HG03575 (cell line): Measurements from ENCODE around the gene NMS.
"Not testable (repeated sequence)": the region's sequence is repeated elsewhere in the genome, so short reads cannot be mapped to it uniquely, and the experiment has no call there.

Experiments
- ATAC-seq: cut with Tn5 transposase; IDR thresholded peaks from one replicate; pipeline ENCODE4 v1.9.1; 2021; ENCODE audit not compliant: unreplicated experiment, insufficient number of reproducible peaks, low FRiP score; ENCODE audit errors: extremely low read depth

Gene NMS, protein sequence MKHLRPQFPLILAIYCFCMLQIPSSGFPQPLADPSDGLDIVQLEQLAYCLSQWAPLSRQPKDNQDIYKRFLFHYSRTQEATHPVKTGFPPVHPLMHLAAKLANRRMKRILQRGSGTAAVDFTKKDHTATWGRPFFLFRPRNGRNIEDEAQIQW

DNA sequence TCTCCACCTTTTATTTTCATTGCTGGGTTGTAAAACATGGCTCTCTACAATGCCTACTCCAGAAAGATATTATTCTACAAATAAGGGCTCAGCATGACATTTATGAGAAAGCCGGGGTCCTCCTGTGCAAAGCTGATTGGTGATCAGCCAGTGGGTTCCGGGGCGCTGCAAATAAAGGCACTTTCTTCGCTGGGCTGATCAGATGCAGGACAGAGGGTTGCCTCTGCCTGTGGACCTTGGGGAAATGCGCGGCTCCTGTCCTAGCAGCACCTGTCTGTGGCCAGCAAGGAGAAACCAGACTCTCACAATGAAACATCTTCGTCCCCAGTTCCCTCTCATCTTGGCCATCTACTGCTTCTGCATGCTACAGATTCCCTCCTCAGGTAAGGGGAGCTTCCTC is at the start of gene NMS:
Gene NMS, plus strand, starts transcription at position 301 of the 400 bp plus-strand sequence. Its CDS starts 7 bp downstream, at position 308.
- no peak for ATAC-seq

DNA sequence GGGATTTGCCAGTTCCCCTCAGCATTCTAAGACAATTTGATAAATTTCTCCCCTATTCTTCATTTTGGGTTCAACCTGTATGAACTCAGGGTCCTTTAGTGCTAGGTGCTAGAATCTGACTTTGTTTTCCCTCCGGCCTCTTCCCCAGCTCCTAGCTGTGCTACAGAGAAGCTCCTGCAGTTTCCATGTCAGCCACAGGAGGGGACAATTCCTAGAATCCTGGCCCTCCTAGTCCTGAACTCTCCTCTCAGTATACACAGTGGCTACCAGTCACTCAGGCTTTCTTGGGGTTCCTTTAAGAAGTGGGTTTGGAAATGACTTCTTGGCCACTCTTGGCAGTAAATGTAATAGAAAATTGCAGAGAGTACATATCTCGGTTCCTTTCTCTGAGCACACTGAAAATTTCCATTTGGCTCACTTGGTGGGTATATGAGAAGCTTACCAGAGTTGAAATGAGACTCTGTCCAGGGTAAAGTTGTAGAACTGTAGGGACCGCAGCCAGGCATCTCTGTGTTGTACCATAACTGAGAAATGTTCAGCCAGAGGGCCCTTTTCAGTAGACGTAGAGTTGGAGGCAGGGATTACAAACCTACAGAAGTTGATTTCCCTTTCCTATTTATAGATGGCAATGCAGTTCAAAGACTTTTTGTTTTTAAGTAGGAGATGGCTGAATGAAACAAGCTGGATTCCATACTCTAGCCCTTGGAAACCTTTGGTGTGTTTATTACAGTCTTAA is 47.8 kb upstream of the NMS start:
- no peak for ATAC-seq

DNA sequence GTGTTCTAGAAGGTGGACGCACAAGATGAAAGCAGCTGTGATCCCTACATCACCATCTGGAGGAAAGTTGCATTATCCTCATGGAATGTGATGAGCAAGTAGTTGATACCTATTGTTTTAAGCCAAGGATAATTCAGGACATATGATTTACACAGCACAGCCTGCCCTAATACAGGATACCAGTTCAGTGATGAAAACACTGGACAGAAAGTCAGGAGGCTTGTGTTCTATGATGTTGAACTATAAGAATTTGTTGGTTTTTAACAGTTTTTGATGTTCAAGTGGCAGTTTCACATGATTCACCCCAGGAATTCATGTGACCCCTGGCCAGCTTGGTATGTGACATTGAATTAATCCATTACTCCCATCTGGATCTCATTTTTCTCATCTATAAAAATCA is 46.7 kb upstream of the NMS start:
- no peak for ATAC-seq

DNA sequence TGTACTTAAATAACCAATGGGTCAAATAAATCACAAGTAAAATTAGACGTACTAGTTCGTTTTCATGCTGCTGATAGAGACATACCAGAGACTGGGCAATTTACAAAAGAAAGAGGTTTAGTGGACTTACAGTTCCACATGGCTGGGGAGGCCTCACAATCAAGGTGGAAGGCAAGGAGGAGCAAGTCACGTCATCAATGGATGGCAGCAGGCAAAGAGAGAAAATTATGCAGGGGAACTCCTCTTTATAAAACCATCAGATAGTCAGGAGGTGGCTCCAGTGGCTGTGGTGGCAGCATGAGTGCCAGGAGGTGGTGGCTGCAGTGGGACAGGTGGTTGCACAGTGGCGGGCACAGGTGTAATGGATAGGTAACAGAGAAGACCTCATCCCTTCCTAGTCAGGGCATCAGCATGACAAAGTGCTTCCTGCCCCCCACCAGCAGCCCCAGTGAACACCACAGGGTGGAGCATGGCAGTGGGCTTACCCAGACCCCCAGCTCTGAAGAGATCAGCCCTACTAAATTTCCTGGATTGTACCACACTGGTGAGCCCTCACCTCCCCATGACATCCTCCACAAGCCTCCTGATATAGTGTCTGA is 45.9 kb upstream of the NMS start:
- no peak for ATAC-seq

DNA sequence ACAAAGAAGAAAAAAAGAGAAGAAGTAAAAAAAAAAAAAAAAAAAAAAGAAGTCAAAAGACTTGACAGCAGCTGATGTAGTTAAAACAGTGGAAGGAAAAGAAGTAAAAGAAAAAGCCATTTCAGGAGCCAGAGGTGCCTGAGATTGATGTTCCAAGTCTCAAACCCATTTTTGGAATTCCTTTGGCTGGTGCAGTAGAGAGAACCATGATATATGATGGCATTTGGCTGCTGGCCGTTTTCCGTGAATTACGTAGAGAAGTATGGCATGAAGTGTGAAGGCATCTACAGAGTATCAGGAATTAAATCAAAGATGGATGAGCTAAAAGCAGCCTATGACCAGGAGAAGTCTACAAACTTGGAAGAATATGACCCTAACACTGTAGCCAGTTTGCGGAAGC is 45.2 kb upstream of the NMS start:
- no peak for ATAC-seq

DNA sequence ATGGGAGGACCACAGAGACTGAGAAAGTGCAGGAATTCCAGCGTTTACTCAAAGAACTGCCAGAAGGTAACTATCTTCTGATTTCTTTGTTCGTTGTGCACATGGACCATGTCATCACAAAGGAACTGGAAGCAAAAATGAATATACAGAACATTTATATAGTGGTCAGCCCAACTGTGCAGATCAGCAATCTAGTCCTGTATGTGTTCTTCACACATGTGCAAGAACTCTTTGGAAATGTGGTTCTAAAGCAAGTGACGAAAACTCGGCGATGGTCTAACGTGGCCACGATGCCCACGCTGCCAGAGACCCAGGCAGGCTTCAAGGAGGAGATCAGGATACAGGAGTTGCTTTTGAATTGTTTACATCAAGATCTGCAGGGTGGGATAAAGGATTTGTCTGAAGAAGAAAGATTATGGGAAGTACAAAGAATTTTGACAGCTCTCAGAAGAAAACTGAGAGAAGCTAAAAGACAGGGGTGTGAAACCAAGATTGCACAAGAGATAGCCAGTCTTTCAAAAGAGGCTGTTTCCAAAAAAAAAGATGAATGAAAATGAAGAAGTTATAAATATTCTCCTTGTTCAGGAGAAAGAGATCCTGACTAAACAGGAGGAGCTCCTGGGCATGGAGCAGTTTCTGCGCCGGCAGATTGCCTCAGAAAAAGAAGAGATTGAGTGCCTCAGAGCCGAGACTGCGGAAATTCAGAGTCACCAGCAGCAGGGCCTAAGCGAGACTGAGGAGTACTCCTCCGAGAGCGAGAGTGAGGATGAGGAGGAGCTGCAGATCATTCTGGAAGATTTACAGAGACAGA is 44.5 kb upstream of the NMS start:
- ATAC-seq = no peak

DNA sequence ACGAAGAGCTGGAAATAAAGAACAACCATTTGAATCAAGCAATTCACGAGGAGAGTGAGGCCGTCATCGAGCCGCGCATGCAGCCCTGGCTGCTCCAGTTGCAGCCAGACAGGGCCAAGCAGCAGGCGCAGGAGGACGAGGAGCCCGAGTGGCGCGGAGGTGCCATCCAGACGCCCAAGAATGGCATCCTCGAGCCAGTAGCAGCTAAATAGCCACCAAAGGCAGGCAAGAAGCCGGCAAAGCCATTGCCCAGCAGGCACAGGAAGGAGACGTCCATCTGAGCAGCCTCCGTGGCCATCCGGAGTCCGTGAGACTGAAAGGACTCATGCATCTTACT is 43.9 kb upstream of the NMS start:
- no peak for ATAC-seq

DNA sequence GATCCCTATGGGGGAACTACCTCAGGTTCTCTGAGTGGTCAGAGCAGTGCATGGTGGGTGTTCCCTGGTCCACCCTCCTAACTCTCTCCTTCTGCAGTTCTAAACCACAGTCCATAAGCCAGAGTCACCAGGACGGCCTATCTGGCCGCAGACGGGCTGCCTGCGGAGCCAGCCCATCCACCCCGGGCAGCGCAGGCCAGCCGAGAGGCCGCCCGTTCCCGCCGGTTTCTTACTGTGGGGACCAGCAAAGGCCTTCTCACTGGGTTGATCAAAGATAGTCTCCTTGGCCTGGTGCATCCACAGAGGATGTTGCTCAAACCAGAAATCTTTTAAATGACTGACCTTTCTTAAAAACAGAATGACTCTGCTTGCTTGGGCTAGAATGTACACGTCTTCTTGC is 43.2 kb upstream of the NMS start:
- no peak for ATAC-seq

DNA sequence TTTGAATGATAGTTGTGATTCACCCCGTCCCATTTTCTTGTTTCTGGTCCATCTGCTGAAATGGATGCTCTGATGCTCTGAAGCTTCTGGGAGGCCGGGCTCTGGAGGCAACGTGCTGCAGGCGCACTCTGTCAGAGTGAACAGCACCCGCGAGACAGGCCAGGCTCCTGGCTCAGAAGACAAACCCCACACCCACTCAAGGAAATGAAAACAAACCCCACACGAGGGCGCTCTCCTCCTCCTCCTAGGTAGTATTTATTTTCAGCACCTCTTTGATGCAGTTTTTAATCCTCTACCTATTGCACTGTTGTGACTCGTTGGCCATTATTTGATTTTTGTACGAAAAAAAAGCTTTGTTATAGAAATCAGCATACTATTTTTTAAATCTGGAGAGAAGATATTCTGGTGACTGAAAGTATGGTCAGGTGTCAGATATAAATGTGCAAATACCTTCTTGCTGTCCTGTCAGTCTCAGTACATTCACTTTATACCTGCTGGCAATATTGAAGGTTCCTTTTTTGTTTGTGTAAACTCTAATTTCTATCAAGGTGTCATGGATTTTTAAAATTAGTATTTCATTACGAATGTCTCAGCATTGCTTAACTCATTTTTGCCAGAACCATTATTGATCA is 42.5 kb upstream of the NMS start:
- no peak for ATAC-seq

DNA sequence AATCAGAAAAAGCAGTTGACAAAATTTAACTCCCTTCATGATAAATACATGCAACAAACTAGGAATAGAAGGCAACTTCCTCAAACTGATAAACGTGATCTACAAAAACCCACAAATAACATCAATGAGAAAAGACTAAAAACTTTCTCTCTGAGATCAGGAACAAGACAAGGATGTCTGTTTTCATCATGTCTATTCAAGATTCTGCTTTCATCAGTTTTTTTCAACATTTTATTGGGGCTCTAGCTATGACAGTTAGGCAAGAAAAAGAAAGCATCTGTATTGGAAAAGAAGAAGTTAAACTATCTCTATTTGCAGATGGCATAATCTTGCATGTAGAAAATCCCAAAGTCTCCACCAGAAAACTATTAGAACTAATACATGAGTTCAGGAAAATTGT is 40.6 kb upstream of the NMS start:
- no peak for ATAC-seq

DNA sequence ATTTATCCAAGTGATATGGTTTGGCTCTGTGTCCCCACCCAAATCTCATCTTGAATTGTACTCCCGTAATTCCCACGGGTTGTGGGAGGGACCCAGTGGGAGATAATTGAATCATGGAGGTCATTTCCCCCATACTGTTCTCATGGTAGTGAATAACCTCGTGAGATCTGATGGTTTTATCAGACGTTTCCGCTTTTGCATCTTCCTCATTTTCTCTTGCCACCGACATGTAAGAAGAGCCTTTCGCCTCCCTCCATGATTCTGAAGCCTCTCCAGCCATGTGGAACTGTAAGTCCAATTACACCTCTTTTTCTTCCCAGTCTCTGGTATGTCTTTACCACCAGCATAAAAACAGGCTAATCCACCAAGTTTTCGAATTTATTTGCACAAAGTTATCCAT is 32.5 kb upstream of the NMS start:
- no peak for ATAC-seq

DNA sequence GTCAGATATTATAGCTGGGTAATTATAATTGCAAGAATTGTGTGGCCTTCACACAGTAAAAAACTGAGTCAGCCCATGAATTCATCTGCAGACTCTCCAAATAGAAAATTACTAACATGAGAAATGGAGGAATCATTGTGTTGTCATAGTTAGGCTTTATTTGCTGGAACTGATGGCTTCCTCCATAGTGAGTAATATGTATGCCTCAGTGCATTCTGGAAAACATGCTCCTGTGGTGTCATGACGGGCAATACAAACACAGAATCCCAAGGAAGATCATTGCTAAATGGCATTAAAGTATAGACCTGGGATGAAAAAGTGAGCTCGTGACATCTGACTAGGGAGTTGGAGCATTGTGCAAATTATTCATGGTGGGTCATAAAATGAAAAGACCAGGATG is 23.6 kb upstream of the NMS start:
- ATAC-seq = no peak

DNA sequence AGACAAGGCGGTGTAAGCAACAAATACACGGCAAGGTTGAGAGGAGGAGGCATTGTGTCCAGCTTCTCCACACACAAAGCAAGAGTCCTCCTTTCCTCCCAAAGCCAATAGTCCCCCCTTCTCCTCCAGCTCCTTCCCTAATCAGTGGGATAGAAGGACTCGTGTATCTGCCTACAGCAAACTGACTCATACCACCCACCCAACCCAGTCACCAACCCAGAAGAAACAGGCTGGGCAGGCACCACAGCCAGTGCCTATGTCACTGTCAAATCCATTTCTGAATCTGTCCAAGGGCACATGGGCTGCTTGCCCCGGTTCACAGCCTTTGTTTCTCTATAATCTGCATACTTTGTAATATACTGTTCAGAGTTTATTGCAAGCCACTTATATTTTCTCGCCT is 19.2 kb upstream of the NMS start:
- no peak for ATAC-seq

DNA sequence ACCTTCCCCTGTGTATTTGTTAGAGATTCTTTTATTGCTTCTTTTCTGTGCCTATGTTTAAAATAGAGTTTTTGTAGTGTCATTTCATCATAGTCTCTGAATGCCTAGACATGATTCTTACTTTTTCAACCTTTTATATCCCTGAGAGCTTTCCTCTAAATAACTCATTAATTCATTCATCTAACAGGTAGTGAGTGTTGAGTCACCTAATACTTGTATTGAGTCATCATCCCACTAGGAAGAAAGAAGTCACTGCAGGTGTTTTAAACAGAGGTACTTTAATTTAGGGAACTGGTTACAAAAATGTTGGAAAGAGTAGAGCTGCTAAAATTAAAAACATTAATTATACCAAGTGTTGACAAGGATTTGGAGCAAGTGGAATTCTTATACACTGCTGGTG is 18.5 kb upstream of the NMS start:
- no peak for ATAC-seq

DNA sequence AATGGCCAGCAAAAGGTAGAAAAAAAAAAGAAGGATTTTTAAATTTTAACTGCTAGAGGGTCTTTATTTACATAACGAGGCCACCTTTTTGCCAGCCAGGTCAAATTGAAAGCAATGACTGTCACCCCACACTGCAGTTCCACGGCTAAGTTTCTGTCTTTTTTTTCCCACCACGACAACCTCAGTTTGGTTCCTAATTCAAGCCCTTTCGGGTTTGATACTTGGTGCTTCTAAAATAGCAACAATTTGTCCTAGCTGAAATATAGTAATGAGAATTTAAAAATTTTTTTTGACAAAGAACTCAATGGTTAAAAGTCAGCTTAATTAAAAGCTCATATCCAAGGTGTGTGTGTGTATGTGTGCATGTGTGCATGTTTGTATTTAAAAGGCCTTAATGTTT is 16.4 kb upstream of the NMS start:
- ATAC-seq = no peak

DNA sequence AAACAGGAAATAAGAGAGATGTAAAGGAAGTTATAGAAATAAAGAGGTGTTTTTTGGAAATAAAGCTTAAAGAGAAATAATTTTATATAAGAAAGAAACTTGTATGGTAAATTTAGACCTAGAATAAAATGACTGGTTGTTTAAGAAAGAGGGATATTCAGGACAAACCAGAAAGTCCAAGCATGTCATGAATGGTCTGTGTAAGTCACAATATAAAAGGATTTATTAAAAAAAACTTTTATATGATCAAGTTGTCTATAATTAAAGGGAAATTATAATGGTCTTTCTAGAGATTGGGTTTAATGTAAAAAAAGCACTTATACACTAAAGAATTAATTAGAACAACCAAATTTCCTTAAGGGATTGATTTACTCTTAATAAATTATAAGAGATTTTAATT is 13.9 kb upstream of the NMS start:
- ATAC-seq = not testable (repeated sequence)

DNA sequence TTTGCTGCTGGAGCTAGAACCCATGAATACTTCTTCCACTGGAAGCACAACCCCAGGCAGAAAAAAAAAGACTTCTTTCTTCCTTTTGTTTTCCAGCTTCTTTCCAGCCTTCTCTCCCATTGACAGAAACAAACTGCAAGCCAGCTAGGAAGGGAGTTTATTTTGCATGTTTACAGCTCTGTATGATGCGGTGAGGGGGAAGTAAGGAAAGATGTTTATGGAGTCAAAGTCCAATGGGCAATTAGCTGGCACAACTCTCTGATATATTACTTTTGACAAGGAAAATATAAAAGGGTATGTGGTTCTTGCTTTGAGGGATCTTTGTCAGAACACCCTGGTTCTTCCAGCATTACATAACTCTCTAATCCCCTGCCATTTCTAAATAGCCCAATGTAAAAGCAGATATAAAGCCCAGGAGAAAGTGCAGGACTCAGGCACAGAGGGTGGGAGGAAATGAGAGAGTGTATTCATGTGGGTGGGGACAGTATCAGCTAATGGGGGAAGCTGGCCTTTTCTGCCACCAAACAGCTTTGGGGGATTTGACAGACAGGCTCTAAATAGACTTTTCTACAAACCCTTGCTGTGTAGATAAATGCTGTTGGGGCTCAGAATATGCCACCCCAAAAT is 9.3 kb upstream of the NMS start:
- ATAC-seq = no peak

DNA sequence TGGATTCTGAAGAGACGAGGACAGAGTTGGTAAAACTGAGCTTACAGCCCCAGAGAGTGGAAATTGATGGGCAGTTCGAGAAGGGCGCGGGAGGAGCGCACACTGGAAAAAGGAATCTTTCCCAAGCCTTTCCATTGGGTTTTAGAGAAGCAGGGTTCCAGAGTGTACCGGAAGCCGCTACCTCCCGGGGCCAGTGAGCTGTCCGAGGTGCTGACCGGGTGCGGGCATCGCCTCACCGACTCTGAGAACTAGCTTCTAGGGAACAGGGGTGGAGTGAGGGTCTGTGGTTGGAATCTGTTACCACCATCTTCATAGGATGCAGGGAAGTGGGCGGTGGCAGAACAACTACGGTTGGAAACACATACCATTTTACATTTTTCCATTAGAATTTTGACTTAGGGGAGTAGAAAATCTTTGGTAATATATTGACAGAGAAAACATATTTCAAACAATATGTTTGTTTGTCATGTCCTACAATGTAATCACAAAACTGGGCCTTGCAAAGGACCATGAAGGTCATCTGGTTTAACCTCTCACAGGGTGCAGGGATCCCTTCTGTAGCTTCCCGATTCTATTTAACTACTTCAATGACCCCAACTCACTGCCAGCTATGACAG is 724 bp downstream of the NMS start:
- no peak for ATAC-seq

DNA sequence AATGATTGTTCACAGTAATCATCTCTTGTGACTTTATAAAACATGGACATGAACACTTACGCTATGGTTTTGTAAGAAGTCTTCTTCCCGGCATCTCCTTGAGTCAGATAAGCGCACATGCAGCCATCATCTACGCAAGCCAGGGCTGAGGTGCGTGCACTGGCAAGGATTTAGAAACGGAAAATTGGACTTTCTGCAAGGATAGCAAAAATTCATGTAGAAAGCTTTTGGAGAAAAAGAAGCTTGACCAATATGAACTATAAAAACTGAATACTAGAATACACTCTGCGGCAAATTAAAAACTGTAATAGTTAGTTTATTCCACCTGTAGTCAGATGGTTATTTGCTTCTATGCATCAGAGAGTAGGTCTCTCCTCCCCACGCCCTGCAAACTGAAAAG is 6.3 kb downstream of the NMS start:
- no peak for ATAC-seq
